ENCODE results near the gene ZDHHC13.

Gene ZDHHC13

GRCh38 chr11:19173004-19173689 is 56.2 kb downstream of the ZDHHC13 start:
- H3K4me3 ChIP-seq (ENCODE audit: low read depth, low read length), result no peak overlapping the region
- in situ Hi-C loops (cut with HindIII; ENCODE audit: low sequenced_read_pairs), result no loop called here
- TF ChIP-seq, protein P1, sequence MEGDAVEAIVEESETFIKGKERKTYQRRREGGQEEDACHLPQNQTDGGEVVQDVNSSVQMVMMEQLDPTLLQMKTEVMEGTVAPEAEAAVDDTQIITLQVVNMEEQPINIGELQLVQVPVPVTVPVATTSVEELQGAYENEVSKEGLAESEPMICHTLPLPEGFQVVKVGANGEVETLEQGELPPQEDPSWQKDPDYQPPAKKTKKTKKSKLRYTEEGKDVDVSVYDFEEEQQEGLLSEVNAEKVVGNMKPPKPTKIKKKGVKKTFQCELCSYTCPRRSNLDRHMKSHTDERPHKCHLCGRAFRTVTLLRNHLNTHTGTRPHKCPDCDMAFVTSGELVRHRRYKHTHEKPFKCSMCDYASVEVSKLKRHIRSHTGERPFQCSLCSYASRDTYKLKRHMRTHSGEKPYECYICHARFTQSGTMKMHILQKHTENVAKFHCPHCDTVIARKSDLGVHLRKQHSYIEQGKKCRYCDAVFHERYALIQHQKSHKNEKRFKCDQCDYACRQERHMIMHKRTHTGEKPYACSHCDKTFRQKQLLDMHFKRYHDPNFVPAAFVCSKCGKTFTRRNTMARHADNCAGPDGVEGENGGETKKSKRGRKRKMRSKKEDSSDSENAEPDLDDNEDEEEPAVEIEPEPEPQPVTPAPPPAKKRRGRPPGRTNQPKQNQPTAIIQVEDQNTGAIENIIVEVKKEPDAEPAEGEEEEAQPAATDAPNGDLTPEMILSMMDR (IDR thresholded peaks at IDR 0.05; ENCODE audit: low read depth, low read length, missing control alignments), result no peak
- DNase-seq (ENCODE audit: low read depth), result no peak

DNA sequence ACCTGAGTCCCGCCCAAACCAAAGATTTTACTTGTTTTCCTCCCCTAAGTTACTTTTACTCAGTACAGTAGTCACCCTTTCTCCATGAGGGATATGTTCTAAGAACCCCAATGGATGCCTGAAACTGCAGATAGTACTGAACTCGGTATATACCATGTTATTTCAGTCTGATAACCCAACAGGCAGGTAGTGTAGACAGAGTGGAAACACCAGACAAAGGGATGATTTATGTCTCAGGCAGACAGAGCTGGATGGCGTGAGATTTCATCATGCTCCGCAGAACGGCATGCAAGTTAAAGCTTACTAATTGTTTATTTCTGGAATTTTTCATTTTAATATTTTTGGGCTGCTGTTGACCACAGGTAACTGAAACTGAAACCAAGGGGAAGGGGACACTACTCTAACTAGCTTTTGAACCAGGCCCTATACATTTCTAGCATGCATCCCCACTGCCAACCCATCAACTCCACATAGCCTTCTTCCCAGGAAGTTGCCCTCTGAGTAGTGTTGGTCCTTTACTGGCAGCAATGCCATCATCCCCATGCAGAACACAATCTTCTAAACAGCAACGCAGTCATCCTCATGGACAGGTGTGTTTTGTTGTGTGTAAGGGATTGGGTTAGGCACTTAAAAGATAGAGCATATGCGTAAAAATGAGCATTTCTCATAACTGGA is 57.1 kb downstream of the ZDHHC13 start:
- in situ Hi-C loops (cut with HindIII; ENCODE audit: low sequenced_read_pairs), result no loop called here
- no peak for DNase-seq (ENCODE audit: low read depth)
- H3K4me3 ChIP-seq (ENCODE audit: low read depth, low read length), result no peak overlapping the region
- TF ChIP-seq, protein P1 (IDR thresholded peaks at IDR 0.05; ENCODE audit: low read depth, low read length, missing control alignments), result no peak

DNA sequence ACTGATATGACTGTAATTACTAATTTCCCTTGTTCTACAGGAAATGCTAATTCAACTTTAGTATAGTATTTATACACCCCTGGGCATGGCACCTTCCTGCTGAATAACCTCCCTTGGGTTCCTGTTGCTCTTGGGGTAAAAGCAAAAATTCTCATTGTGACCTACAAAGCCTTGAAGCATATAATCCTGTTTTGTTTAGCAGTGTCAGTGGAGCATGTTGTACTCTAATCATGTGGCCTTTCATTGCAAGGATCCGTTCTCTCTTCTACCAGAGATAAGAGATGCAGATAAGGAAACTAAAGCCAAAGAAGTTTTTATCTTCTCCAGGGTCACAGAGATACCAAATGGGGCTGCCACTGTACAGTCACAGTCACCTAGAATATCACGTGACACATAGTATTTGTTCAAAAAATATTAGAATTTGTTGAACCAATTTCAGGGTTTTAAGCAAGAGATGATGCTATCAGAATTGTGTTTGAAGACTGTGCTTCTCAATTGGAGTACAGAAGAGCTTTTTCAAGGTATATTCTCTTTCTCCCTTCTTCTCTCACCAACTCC is 59.7 kb downstream of the ZDHHC13 start:
- no peak for DNase-seq (ENCODE audit: low read depth)
- H3K4me3 ChIP-seq (ENCODE audit: low read depth, low read length), result no peak overlapping the region
- in situ Hi-C loops (cut with HindIII; ENCODE audit: low sequenced_read_pairs), result no loop called here
- TF ChIP-seq, protein P1 (IDR thresholded peaks at IDR 0.05; ENCODE audit: low read depth, low read length, missing control alignments), result no peak

GRCh38 chr11:19181531-19182261 is 64.7 kb downstream of the ZDHHC13 start:
- DNase-seq (ENCODE audit: low read depth), result no peak
- TF ChIP-seq, protein P1 (IDR thresholded peaks at IDR 0.05; ENCODE audit: low read depth, low read length, missing control alignments), result no peak
- in situ Hi-C loops (cut with HindIII; ENCODE audit: low sequenced_read_pairs), result no loop called here
- H3K4me3 ChIP-seq (ENCODE audit: low read depth, low read length), result no peak overlapping the region

DNA sequence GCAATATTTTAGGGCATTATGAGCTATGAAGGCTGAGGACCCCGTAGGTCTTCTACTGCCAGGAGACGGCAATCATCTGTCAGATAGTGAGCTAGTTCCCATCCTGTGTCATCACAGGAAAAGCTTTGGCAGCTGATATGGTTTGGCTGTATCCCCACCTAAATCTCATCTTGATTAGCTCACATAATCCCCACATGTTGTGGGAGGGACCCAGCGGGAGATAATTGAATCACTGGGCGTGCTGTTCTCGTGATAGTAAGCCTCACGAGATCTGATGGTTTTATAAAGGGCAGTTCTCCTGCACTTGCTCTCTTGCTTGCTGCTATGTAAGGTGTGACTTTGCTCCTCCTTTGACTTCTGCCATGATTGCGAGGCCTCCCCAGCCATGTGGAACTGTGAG is 66.7 kb downstream of the ZDHHC13 start:
- no peak for DNase-seq (ENCODE audit: low read depth)
- in situ Hi-C loops (cut with HindIII; ENCODE audit: low sequenced_read_pairs), result no loop called here
- TF ChIP-seq, protein P1 (IDR thresholded peaks at IDR 0.05; ENCODE audit: low read depth, low read length, missing control alignments), result no peak
- H3K4me3 ChIP-seq (ENCODE audit: low read depth, low read length), result no peak overlapping the region

- TF ChIP-seq, protein P1 (IDR thresholded peaks at IDR 0.05; ENCODE audit: low read depth, low read length, missing control alignments), result no peak
- in situ Hi-C loops (cut with HindIII; ENCODE audit: low sequenced_read_pairs), result no loop called here
- no peak overlapping the region for H3K4me3 ChIP-seq (ENCODE audit: low read depth, low read length)
- no peak for DNase-seq (ENCODE audit: low read depth)
These were observed 68.1 kb downstream of the ZDHHC13 start for GRCh38 chr11:19185036-19185435.
